CD4-positive, alpha-beta T cell treated with Interleukin-6 at 100 ng/mL for 8 hours (primary cell): ENCODE results near the gene PLA2G4A.

ENCODE experiments used
- DNase-seq: peaks from one replicate; pipeline ENCODE4 v3.0.0-alpha.2; 2020; ENCODE audit warnings: mixed read lengths, low spot score

PLA2G4A gene

DNA sequence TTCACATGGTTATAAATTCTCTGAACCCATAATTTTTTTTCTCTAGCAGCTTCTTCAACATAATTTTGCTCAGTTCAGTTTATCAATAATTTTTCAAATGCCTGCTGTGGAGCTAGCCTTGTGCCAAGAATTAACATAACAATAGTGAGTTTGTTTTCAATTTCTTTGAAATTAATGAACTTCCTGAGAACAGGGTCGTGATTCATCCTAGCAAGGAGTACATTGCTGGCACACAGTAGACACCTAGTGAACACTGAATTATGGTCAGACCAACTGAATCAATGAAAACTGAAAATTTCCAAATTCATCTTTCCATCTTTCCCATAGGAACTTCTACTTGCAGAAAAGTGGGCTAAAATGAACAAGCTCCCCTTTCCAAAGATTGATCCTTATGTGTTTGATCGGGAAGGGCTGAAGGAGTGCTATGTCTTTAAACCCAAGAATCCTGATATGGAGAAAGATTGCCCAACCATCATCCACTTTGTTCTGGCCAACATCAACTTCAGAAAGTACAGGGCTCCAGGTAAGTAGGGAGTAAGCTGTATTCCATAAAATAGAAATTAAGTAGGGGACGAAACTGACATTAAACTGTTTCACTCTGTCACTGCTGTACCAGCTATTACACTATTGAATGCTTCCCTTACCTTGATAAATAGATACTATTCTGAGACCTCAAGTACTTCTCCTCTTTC is 148.7 kb downstream of the PLA2G4A start:
- no peak for DNase-seq

GRCh38 chr1:186978596-186979556 is 150.1 kb downstream of the PLA2G4A start:
- no peak for DNase-seq

DNA sequence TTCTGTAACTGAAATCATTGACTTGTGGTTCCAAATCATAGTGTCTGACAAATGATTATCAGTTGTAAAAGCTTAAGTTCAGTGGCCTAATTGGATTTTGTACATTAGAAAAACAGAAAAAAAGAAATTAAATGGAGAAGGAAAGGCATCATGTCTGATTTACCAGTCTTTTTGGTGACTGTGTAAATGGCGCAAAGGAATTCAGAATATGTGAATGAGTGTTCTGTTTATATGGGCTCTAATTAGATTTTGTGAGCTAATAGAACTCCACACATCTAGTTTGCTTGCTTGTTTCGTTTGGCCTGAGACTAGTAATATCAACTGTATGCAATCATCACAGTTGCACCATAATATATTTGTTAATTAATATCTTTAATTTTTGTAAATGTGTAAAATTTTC is 151.7 kb downstream of the PLA2G4A start:
- DNase-seq, result no peak

- DNase-seq, result no peak
Measured at GRCh38 chr1:186982116-186982515, 153.4 kb downstream of the PLA2G4A start.

DNA sequence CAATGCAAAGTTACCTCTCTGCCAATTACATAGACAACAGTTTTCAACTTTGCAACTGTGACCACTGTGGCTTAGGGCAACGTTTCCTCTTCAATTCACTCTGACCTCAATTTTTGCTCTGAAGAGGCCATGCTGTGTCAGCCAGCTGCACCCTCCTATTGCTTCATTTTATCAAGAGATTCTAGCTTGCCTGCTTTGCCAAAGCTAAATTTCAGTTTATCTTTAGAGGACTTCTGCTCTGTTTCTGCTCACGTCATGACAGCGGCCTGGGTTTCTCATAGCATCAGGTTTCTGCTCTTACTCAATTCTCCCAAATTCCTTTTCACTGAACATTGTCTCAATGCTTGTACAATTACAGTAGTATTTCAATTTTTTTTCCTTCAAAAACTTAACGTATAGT is 154.6 kb downstream of the PLA2G4A start:
- no peak for DNase-seq

- no peak for DNase-seq
Measured at GRCh38 chr1:186984959-186985358, 156.2 kb downstream of the PLA2G4A start.

DNA sequence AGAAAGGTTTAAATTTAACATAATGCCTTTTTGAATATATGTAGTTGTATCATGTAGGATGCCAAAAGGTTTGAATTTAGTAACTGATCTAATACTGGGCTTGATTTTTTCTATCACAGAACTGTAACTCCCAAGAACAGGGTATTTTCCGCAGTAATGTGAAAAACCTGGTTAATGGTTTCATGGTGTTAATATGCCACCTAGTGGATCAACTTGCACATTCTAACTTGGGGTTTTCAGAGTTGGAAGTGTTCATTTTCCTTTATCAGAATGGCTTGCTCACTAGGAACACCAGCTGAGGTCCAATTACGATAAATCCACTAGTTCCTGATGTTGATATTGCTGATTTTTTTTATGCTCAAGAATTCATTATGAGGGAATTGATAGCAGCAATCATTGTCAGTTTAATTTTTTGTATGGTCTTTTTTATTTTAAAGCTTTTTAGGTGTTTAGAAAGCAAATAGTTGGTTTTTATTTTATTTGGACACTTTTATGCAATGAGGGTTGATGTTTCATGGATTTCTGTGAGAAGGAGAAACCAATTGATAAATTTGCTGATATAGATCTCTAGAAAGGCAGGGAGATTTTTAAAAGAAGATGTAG is 157.2 kb downstream of the PLA2G4A start:
- DNase-seq, result peak; percentile 7

DNA sequence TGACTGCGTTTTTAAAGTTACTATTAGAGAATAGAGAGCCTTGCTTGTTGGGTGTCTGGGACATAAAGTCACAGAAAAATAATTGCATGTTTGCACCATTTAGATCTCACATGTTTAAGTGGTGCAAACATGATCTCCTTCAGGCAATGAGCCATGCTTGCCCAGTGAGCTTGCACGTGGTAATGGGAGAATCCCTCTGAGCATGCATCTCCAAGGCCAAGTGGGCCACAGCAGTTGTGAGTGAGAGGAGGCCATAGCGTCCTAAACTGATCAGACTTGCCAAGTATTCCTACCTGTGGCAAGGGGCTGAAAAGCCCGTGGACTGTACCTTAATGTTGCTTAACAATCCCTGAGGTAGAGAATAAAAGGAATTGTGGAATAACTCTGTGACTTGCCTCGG is 158.3 kb downstream of the PLA2G4A start:
- DNase-seq, result no peak

DNA sequence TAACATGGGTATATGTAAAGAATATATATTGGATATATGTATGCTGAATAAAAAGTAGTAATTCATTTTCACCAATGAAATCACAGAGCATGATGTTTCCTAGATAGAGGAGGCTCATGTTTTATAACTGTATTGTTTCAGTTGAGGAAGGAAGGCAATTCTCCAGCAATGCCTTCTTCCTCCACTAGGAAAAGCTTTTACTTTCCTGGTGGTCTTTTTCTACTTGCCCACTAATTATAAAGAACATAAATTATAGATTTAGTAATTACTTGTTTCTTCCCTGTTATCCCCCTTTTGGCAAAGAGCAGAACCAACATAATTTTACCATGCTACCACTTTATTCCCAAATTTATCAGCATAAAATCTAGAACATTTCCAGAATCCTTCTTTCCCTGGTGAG is 159.0 kb downstream of the PLA2G4A start:
- no peak for DNase-seq

DNA sequence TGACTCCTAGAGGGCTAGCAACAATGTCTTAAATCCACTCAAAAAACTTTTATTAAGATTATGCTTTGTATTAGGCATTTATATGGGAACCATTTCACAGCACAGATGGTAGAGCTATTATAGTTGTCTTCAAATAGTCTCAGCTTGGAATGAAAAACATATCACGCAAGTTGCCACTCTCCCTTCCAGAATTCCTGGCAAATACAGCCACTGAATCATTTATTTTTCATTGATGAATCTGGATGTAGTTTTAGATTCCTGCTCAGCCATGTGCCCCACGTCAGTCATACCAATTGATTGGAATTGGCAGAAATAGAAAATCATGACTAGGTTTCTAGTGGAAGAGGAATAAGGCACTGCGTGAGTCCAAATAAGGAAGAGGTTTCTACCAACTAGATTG is 165.2 kb downstream of the PLA2G4A start:
- no peak for DNase-seq

DNA sequence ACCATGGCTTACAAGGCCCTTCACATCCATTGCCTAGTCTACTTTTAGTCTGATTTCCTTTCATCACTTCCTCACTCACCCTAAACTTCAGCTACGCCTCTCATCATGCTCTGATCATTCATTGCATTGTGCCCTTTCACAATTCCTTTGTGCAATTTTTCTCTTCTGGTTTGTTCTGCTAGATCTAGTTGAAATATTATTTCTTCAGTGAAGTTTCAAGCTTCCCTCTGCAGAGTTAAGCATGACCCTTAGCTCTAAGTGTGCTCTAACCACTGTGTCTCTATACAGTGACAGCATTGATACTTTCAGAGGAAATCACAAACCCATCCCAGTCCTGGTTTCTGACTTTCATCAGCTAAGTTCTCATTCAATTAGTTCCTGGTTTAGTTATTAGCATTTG is 166.1 kb downstream of the PLA2G4A start:
- no peak for DNase-seq

DNA sequence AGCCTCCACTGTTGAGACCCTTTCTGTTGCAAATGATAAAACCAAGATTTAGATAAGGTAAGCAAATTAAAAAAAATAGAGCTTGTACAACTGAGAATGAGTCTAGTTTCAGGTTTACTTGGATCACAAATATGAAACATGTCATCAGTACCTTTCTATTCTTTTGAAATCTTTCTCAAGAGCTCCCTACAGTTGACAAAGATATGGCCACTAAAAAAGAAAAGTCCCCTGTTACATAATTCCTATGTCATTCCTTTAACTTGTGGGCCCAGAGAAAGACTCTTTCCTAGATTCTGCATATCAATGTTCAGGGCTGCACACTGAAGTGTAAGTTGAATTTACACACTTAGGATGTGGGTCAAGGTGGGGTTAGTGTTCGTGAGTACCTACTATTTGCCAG is 168.1 kb downstream of the PLA2G4A start:
- DNase-seq, result no peak

- DNase-seq, result no peak
Measured at GRCh38 chr1:186997877-186998276, 169.1 kb downstream of the PLA2G4A start.

DNA sequence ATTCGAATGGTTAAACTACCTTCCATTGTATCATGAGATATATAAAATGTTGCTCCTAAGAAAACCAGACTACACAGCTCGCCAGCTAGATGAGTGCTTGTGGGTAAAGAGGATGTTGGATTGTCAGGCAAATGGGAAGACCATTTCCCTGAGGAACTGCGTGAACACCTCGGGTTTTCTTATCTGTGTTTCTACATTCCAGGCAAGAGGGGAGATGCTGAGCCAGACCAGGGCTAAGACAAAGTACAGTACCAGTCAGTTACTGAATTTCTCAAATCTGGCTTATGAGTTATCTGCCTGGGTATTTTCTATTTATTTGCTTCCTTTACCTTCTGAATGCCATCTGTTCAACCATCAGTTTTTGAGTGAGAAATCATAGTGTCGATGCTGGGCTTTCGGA is 170.8 kb downstream of the PLA2G4A start:
- DNase-seq, result no peak

DNA sequence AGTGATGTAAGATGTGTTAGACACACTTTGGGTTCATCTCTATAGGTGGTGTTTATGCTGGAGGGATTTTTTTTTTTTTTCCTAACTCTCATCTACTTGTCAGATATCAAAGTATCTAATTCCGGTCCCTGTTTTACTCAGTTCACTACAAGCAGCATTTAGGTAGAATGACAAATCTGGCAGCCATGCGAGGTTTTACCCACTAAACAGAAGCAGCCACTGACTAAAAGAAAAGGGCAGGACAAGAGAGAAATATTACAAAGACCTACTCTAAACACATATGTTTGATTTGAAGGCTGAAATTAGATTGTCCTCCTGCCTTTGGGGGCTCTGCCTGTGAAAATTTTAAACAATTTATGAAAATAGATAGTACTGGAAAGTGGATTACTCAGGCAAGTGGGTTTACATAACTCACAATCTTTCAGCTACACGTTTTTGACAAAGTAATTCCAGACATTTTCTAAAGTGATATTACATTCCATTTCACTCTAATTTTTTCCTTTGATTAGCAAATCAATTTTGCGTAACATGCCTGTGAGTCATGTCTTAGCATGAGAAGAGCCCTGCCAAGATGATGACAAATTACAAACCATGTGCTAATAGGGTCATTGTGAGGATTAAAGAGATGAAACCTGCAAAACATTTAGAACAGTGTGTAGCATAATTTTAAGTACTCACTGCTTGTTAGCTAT is 172.6 kb downstream of the PLA2G4A start:
- no peak for DNase-seq

- no peak for DNase-seq
Measured at GRCh38 chr1:187003353-187003752, 174.6 kb downstream of the PLA2G4A start.

DNA sequence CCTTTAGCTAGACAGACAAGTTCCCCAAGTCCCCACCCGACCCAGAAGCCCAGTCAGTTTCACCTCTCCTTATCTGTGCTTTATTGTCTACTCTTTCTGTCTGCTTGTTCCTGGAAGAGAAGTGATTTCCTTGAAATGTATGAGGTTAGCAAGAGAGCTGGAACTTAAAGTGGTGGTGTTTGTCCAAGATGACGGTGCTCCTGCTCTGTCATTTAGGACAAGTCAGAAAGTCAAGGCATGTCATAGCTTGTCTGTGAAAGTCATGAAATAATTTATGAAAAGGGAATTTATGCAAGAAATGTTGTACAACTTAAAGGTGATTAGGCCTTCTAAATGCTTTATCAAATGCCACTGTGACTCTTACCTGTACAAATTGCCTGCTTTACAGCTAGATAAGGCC is 178.1 kb downstream of the PLA2G4A start:
- no peak for DNase-seq

GRCh38 chr1:187009320-187009719 is 180.6 kb downstream of the PLA2G4A start:
- DNase-seq, result no peak

DNA sequence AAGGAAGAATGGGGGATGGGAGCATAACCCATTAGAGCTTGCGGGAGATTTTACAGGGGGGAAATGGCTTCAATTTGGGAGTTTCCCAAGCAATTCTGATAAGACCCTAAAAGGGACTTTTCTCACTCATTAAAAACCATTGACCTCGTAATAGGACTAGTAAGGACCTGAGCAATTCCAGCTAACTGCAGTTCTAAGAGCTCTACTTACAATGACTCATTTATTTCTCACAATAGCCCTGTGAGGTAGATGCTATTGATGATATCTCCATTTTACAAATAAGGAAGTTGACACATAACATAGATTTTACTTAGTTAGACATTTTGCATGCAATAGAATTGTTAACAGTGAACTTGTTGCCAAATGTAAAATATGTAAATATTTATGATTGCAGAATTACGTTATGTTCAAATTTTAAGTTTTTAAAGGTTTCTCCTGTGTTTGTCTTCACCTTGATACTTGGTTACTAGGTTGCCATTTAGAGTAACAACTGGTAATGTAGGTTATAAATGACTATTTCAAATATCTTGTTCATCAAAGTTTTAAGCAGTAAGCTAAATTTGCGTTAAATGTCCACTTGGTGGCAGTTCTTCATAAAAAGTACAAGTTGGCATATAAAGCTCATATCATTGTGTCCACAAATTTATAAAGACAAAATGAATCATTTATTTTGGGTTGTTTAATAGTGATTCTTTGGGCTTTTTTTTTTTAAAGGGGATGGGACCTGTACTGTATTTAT is 182.0 kb downstream of the PLA2G4A start:
- DNase-seq, result no peak

GRCh38 chr1:187013582-187014200 is 184.9 kb downstream of the PLA2G4A start:
- DNase-seq, result no peak

GRCh38 chr1:187018291-187018690 is 189.5 kb downstream of the PLA2G4A start:
- DNase-seq, result no peak
